CD1c-positive myeloid dendritic cell (primary cell): ENCODE results near the gene NKD1.
"Not testable (repeated sequence)": the region's sequence is repeated elsewhere in the genome, so short reads cannot be mapped to it uniquely, and the experiment has no call there.

Source experiments
- DNase-seq: peaks from one replicate; pipeline ENCODE4 v3.0.0-alpha.2; 2016; ENCODE audit errors: extremely low spot score

The NKD1 gene, protein sequence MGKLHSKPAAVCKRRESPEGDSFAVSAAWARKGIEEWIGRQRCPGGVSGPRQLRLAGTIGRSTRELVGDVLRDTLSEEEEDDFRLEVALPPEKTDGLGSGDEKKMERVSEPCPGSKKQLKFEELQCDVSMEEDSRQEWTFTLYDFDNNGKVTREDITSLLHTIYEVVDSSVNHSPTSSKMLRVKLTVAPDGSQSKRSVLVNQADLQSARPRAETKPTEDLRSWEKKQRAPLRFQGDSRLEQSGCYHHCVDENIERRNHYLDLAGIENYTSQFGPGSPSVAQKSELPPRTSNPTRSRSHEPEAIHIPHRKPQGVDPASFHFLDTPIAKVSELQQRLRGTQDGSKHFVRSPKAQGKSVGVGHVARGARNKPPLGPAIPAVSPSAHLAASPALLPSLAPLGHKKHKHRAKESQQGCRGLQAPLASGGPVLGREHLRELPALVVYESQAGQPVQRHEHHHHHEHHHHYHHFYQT

DNA sequence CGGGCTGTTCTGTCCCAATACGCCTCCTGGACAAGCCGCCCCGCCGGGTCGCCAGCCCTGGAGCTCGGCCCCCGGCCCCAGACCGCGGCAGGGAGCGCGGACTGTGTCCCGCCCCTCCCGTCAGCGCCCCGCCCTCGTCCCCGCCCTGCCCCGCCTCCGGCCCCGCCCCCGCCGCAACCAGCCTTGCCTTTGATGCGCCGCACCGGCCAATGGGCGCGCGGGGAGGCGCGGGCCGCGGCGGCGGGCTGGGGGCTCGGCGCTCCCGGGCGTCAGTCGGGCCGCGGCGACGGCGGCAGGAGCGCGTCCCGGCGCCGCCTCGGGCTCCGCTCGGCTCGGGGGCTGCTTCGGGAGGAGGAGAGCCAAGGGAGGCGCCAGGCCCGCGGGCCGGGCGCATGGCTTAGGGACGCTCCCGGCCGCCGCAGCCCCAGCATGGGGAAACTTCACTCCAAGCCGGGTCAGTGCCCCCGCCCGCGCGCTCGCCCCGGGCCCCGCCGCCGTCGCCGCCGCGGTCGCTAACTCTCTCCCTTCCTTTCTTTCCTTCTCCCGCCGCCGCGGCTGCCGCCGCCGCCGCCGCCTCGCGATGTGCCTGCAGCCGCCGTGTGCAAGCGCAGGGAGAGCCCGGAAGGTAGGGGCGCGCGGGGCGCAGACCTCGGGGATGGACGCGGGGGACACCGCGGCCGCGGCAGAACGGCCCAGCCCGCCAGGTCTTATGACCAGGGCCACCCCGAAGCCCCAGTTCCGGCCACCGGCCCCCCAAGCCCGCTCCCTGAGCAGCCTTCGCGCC, at the start of gene NKD1:
TSS of gene NKD1 (plus strand) at position 272 of the 784 bp plus-strand sequence. CDS start at position 430, 158 bp downstream.
- DNase-seq = peak; percentile 84

DNA sequence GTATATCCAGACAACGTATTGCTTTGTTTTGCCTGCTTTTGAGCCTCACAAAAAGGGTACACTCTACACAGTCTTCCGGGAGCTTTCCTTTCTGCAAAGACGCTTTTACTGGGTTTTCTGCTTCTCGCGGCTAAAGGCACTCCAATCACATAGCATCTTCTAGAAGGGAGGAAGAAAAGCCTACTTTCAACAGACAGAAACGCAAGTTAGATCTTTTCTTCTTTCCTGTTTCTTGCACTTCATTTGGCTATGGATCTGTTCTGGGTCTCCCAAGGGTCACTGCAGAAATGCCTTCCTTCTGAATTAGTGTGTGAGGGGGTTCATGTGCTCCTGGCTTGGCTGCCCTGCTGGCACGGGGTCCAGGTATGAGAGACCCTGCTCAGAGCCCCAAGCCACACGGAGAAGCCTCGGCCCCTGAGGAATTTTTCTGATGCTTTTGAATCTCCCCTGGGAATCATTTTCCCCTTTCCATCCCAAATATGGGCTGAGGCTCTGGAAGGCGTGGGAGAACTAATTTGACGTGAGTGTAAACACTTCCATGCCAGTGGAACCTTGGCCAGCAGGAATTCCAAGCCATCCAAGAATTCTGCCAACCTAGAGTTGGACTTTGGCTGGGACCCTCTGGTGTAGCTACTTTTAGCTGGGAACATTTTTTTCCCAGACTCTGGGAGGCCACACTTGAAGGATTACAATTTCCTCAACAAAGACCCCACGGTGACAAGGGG, 49.6 kb upstream of the NKD1 start:
- no peak for DNase-seq

DNA sequence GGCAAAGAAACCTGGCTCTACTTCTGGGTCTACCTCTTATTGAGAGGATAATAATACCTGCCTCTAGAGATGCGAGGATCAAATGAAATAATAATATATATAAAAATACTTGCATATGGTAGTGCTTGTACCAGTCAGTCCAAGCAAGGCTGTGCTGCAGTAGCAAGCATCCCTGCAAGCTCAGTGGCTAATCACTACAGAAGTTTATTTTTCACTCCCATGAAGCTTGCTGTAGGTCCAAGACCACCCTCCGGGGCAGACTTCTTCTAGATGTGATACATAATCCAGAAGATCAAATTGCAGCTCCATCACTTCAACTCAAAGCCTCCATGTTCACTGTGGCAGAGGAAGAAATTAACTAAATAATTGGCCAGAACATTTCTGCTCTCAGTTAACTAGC, 48.9 kb upstream of the NKD1 start:
- DNase-seq = no peak

DNA sequence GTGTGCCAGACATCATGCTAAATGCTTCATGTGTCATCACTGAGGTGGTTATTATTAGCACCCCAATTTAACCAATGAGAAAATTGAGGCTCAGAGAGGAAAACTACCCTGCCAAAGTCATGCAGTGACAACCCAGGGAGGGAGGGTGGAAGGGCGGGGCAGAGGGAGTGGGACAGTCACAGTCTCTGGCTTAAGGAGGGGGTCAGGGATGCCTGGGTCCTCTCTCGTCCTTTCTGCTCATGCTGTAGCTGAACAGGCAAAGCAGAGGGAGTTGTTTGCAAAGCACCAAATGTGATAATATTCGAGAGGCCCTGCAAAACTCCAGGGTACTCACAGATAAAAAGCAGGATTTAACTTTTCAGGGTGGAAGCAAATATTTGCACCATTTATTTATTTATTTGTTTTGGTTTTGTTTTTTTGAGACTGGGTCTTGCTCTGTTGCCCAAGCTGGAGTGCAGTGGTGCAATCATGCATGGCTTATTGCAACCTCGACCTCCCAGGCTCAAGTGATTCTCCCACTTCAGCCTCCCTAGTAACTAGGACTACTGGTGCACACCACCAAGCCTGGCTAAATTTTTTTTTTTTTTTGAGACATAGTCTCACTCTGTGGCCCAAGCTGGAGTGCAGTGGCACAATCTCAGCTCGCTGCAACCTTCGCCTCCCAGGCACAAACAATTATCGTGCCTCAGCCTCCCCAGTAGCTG, 47.9 kb upstream of the NKD1 start:
- no peak for DNase-seq

DNA sequence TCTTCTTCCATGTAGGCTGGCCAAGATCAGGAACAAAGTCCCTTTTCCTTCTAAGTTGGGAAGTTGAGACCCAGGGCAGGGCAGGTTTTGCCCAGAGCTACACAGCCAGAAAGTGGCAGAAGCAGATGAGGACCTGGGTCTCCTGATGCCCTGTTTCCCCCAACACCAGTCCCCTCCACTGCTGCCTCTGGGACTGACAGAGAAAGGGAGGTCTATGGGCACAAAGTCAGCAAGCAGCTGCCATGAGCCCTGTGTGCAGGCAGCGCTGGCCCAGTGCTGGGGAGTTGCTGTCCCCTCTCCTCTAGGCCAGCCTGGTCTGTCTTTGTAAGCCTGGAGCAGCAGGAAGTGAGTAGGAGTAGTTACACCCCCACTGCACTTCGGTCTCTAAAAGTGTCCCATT, 46.9 kb upstream of the NKD1 start:
- no peak for DNase-seq

DNA sequence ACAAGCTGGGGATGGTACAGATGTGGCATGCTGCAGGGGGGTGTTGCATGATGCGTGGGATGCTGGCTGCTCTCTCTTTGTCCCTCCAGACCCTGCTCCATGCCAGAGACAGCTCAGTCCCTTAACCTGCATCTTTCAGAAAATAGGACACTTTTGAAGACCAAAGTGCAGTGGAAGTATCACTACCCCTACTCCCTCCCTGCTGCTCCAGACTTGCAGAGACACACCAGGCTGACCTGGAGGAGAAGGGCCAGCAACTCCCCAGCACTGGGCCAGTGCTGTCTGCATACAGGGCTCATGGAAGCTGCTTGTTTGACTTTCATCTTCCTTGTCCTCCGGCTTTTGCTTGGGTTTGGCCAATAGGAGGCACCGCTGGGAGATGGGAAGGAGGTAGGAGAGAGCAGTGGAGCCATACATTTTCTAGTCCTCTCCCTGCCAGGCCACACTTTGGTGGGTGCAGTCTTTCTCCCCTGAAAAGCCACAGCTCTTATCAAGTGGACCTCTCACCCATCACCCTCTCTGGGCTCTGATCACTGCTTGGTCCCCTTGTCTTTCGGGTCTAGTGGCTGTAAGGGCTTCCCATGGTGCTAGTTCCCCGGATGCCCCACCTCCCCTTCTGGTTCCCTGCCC, 46.1 kb upstream of the NKD1 start:
- DNase-seq = no peak

- no peak for DNase-seq
Observed at GRCh38 chr16:50502616-50503011, 45.6 kb upstream of the NKD1 start.

DNA sequence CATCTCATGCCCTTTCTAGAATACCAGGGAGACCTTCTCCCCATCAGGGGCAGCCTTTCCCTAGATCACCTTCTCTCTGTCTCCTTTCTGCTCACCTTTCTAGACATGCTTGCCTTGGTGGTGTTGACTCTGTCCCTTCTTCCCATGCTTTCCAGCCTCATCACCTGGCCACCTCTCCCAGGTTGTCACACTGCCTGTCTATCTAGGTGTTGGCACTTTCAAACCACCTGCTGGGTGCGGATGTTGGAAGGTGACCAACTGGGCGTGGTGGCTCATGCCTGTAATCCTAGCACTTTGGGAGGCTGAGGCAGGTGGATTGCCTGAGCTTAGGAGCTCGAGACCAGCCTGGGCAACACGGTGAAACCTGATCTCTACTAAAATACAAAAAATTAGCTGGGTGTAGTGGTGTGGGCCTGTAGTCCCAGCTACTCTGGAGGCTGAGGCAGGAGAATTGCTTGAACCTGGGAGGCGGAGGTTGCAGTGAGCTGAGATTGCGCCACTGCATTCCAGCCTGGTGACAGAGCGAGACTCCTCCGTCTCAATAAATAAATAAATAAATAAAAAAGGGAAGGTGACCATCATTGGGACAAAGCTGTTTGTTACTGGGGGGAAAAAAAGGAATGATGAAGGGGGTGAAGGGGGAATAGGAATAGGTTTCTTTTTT, 44.2 kb upstream of the NKD1 start:
- not testable (repeated sequence) for DNase-seq

GRCh38 chr16:50505115-50505514, 43.1 kb upstream of the NKD1 start:
- DNase-seq = no peak

- no peak for DNase-seq
Observed at GRCh38 chr16:50505714-50506542, 42.3 kb upstream of the NKD1 start.

GRCh38 chr16:50506543-50506937, 41.7 kb upstream of the NKD1 start:
- DNase-seq = no peak

DNA sequence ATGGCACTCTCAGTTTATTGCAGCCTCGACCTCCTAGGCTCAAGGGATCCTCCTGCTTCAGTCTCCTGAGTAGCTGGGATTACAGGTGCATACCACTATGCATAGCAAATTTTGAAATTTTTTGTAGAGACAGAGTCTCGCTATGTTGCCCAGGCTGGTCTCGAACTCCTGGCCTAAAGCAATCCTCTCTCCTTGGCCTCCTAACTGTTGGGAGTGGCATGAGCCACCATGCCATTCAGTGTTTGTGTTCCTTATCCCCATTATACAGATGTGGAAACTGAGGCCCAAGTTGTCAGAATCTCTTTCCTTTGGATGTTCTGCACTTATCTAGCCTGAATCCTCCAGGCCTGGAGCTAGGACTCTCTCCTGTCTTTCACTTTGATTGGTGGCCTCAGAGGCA, 40.8 kb upstream of the NKD1 start:
- no peak for DNase-seq

GRCh38 chr16:50509521-50510341, 38.5 kb upstream of the NKD1 start:
- peak; percentile 24 for DNase-seq

DNA sequence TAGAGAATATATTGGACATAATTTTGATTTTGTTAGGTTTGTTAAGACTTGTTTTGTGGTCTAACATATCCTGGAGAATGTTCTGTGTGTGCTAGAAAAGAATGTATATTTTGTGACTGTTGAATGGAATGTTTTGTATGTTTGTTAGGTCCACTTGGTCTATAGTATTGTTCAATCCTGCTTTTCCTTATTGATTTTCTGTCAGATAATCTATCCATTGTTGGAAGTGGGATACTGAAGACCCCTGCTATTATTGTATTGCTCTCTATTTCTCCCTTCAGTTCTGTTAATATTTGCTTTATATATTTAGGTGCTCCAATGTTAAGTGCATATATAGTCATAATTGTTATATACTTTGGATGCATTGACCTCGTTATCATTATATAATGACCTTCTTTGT, 33.0 kb upstream of the NKD1 start:
- no peak for DNase-seq

DNA sequence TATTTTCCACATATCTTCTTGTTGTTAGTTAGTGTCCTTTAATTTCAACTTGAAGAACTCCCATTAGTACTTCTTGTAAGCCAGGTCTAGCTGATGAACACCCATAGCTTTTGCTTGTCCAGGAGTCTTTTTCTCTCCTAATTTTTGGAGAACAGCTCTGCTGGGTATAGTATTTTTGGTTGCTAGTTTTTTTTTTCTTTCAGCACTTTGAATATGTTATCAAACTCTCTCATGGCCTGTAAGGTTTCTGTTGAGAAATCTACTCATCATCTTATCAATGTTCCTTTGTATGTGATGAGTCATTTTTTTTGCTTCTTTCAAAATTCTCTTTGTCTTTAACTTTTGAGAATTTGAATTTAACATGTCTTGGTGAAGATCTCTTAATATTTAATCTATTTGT, 31.8 kb upstream of the NKD1 start:
- DNase-seq = no peak

DNA sequence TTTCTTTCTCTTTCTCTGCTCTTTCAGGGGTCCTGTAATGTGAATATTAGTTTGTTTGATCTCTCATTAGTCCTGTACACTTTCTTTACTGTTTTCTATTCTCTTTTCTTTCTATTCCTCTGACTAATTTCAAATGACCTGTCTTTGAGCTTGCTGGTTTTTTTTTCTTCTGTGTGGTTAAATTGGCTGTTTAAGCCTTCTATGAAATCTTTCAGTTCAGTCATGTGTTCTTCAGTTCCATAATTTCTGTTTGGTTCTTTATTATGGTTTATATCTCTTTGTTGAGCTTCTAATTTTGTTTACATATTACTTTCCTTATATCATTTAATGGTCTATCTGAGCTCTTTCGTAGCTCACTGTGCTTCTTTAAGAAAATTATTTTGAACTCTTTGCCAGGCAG, 31.3 kb upstream of the NKD1 start:
- no peak for DNase-seq

DNA sequence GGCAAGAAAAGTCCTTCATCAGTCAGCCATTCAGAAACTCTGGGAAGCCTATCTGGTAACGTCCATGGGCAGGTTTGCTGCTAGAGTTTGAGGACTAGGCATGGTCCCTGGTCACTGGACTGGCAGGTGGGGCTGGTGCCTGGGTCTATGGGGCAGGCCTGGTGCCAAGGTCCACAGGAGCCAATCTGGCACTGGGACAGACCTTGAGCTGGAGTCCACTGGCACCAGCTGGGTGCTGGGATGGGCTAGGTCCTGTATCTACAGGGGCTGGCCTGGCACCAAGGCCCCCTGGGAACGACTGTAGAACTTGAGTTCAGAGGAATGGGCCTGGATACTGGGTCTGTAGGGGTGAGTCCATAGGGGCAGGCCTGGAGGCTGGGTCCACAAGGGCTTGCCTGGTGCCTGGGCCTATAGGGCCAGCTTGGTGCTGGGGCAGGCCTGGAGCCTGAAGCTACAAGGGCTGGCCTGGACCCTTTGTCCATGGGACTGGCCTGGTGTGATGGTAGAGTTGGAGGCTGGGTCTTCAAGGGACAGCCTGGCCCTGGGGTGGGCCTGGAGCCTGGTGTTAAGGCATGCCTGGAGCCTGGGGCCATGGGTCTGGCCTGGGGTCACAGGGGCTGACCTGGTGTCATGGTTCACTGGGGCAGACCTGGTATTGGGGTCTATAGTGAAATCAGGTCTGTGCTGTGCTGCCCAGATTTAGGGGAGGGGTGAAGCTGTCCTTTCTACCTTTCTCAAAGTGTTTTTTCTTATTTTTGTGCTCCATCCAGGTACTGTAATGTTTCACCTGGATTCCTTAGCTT, 30.5 kb upstream of the NKD1 start:
- DNase-seq = no peak

DNA sequence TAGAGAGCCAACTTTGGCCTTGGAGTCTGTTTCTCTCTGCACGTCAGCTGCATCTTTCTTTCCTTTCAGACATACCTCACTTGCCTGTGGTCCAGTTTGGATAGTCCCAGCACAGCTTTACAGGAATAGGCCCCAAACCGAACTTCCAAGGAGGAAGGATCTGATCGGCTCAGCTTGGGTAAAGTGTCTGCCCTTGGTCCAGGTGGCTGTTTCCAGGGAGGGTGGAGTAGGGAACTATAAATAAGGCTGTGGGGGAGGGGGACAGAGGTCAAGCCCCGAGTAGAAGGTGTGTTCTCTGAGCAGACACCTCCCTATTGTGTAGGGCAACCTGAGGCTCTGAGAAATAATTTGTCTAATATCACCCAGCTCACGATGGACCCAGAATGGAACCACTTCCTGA, 29.2 kb upstream of the NKD1 start:
- DNase-seq = no peak
